COLO668 (cell line): ENCODE measurements around the gene ERBB4.
A peak's percentile ranks its signal among the peaks of the same experiment; 100 is the strongest.

ENCODE experiments used
- DNase-seq: peaks from one replicate; lab custom pipeline; 2025; ENCODE audit not compliant: unreplicated experiment; lab: John Stamatoyannopoulos, UW

ERBB4 gene

DNA sequence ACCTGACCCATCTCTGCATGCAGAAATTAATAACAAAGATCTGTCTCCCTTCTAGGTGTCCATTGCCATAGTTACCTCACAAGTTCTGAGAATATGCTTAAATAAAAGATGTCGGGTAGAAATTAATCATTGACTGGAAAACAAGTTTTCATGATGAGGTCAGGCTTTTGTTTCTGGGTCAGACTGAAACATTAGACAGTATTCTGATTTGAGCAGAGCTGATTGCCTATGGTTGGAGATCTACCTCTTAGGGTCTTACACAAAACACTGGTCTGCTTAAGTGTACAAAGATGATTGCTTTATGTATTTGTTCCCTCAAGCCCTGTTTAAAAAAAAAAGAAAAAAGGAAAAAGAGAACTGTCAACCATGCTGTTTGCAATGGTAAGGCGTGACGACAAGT lies 1025.8 kb downstream of the ERBB4 start:
- DNase-seq = no peak

DNA sequence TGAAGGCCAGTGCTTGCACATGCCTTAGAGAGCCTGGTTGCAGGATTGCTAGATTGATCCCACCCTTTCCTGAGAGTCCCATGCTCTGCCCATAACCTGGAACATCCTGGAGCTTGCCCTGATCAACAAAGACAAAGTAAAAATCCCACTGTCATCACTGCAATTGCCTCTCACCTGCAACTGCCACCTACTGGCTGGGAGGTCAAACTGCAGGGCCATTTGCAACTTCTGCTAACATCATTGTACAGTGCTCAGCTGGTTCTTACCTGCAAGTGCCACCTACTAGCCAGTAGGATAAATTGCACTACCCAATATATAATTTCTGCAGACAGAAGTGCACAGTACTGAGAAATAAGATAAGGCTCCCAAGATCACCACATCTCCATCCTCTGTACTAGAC lies 1034.7 kb downstream of the ERBB4 start:
- DNase-seq = no peak

DNA sequence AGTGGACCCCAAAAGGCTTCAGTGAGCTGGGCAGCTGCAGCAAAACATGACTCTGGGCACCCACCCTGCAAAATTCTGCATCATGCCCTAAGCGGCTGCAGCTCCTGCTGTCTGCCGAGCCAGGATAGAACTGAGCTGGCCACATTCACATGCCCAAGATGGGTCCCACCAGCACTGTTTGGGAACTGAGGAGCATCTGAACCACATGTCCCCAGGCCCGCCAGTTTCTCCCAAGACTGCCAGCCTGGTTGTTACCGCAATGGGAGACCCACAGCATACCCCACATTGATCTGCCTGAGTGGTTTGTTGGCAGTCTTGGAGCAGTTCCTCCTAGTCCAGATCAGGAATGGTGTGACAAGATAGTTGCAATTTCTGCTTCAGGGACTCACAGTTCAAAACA lies 1035.4 kb downstream of the ERBB4 start:
- DNase-seq = no peak

DNA sequence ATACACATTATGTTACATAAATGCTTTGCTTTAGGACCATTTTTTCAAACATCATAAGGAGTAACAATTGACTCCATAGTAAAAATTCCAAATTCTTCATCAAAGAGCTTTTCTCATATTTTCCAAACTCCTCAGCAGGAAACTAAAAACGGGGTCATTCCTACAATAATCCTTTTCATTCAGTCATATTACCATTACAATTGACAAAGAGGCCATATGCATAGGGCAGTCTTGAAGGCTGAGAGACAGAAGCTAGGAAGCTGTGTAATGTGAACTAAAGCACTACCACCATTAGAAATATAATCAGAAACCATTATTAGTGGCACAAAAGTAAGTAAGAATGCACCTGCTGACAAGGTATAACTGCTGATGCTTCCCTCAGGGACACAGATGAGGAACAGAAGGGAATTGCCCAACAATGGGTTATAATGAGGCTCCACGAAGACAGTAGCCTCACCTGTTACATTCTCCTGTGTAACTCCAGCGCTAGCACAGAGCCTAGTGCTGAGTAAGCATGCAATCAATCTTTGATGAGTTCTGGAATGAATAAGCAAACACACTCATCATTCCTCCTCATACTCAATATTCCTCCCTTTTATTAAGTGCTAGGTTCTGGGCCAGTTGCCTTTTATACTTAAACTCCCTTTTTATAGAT lies 1039.9 kb downstream of the ERBB4 start:
- no peak for DNase-seq

DNA sequence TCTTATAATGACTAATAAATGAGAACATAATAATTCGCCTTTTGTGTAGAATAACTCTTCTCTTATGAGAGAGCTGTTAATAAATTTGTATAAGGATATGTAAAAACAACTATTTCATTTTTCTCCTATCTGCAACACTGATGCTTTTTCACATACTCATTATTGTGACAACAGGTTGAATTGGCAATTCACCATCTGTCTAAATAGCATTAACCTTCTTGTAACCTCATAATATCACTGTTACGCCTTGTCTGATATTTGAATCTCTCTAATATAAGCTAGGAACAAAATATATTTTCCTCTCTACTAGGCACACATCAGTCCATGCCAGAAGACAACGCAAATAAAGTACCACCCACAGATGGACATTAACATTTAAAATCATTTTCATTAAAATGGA lies 1043.3 kb downstream of the ERBB4 start:
- DNase-seq = no peak

DNA sequence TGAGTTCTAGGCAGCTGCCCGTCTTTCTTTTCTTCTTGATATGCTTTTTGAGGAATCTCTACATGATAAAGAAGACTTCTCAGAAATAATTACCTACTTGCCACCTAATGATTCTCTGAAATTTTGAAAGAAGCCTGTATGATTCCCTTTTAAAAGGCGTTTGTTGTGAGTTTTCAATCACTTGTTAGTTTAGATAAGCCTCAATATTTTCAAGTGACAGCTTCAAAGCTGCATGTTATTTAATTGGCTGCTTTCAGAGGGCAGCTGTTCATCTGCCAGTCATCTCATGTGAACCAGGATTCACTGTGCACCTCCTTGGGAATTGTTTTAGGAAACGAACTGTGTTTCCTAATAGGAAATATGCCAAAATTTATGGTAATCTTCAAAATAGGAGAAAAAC lies 1044.1 kb downstream of the ERBB4 start:
- no peak for DNase-seq

DNA sequence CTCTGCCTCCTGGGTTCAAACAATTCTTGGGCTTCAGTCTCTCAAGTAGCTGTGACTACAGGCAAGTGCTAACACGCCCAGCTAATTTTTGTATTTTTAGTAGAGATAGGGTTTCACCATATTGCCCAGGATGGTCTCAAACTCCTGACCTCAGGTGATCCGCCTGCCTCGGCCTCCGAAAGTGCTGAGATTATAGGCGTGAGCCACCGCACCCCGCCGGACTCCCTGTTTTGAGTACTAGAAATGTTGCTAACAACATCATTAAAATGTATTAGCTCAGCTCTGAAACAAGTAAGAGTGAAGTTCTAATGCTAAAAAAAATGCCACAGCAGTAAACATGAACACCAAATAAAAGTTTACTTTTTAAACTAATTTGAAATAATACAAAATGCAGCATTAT lies 1044.5 kb downstream of the ERBB4 start:
- DNase-seq = no peak

DNA sequence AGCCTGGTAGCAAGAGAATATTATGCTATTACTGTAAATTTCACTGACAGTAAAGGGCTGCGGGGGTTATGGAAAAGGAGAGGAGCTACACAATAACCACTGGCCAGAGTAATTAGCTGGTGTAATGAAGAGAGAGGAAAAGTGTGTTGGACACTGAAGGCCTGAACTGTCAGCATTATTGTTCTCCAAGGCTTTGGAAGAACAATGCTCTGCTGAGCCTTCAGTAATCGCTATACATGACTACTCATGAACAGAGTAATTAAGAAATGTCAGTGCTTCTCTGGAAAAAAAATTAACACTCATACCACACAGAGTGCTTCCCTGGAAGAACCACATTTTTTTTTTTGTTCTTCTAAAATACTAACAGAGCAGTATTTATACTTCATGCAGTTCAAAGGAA lies 1050.9 kb downstream of the ERBB4 start:
- no peak for DNase-seq

DNA sequence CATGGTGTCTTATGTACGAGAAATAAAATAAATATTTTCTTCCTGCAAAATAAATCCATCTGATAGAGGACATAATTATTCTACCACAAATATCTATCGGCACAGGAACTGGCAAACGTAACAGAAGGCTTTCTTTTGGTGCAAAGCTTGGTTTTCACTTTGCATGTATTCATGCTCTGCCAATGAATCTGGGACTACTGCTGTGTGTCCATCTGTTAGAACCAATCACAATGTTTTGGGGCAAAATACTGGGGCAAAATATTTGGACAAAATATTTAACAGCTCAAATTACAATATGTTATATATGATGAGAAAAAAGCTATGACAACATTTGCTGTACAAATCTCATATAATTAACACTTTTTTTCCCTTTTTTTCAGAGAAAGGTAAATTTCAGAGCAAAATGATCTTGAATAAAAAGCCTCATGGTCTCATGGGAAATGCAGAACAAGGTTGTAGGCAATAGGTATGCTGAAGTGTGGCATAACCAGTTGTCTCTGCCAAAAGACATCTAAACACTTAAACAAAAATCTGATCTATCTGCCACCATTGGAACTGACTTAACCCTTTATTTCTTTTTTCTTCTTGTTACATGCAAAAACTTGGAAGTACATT lies 1059.0 kb downstream of the ERBB4 start:
- no peak for DNase-seq

DNA sequence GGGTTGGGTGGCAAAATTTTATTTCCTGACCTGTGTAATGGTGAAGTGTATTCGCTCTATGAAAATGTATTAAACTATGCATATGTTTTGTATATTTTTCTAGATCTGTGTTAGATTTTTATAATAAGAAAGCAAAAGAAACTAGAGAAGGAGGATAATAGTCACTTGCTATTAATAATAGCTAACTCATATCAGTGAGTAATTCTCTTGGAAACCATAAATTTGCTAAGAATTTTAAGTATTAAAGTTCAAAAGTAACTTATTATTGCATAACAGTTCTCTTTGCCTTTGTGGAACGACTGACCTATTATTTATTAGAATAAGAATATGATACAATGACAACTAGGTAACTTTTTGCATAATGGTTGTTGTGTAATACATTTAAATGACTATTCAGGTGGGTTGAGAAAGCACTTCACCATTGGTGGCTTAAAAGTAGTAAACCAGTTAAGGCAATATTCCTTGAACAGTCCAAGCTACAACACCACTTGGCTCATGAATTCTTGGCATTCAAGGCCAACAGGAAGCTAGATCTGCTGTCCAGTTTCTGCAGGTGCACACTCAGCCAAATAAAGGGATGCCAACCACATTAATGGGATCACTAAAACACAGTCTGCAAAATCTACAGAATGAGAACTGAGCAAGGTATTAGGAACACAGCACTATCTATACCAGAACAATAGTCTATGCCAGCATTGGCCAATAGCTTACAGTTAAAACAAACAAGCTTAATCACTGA lies 1060.9 kb downstream of the ERBB4 start:
- DNase-seq = no peak

DNA sequence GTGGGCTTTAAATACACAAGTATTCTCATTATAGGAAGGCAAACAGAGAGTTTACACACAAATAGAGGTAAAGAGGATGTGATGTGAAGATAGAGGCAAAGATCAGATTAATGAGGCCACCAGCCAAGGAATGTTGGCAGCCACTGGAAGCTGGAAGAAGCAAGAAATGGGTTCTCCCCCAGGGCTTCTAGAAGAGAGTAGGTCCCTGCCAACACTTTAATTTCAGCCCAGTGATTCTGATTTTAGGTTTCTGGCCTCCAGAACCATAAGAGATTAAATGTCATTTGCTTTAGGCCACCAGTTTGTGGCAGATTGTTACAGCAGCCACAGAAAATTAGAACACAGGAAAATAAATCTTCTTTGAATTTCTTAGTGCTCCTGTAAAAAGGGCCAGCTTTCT lies 1065.5 kb downstream of the ERBB4 start:
- no peak for DNase-seq

DNA sequence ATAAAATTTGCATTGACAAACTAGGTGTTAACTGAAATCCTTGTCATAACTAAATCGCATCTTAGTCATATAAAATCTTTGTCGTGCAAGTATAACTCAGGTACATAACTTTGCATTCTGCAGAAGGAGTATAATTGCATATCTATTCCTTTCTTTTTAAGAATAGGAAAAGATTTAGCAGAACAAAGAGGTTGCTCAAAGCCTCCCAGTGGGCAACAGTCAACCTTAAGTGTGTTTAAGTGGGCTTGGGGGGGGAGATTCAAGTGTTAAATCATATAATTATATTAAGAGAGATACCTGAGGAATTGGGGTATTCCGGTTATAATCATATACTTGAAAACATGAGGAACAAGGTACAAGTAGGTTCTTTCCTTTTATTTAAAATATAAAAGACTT lies 1068.9 kb downstream of the ERBB4 start:
- DNase-seq = no peak

DNA sequence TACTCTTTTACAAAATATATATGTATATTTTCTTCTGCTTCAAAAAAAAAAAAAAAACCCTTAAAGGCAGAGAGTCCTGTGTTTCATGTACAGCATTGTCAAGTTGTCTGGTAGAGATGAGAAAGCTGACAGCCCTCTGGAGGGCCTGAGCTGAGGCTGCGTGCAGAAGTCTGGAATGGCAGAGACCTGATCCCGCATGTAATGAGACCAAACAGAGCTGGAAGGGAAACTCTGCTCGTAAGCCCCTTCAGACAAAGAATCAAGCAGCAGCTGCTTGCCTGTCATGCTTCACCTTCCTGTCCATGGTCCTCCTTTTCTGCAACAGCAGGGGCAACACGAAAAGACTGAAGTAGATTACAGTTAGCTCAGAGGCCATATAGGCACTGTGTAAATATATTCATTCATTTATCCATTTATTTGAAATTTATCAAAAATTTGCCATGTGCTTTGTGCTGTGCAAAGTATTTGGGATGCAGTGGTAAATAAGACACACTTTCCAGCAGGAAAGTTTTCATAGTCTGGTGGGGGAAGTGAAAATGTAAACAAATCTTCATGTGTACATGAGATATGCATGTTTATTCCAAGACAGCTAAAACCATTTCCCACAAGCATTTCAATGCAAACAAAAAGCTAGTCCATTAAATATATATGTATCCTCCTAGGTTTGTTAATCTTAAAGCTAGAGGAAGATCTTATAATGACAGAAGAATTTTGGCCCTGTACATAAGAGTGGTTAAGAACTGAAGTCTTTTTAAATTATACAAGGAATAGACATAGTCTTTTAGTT lies 1069.5 kb downstream of the ERBB4 start:
- DNase-seq = no peak

DNA sequence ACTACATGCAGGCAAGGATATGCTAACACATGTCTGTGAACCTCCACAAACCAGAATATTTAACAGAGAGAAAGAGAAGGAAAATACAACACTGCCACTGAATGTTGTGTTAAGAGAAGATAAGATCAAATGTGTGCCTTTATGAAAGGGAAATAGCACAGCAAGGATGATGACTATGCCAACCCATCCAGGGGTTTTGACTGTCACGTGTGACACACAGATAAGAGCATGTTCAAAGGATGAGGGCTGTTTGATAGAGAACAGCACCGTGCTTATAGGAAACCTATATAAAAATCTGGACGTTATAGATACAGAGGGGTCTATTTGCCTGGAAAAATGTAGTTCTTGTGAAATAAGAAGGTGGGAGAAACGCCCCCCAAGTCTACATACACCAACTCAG lies 1070.4 kb downstream of the ERBB4 start:
- DNase-seq = no peak

DNA sequence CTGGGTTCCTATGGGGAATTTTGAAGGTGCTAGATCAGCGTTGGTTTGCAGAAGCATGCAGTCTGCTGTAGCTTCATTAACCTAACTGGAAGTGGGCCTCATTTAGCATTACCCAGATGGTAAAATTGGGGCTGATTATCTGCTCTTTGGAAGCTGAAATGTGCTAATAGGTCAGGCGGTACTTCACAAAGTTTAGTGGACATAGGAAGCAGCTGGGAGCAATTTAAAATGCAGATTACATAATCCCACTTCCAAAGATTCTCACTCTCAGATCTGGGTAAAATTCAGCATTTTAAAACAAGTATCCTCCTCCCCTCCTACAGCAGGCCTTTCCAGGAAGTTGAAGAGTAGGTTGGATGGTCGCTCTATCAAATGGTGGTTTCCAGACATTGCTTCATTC lies 1075.2 kb downstream of the ERBB4 start:
- no peak for DNase-seq

DNA sequence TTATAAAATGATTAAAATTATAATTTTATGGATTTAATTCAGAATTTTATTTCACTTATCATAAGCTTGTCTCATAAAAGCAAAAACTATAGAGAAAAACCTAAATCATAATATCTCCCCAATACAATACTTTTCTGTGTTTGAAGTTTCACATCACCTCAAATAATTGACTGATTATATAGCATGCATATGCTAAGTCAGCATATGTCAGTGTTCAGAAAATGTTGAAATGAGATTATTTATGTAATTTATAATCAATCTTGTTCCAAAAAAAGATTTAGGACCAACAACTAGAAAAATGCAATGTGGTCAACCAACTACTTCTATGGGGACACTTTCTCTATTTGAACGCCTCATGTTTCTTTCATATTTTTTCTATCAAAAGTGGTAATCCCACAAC lies 1079.6 kb downstream of the ERBB4 start:
- no peak for DNase-seq

DNA sequence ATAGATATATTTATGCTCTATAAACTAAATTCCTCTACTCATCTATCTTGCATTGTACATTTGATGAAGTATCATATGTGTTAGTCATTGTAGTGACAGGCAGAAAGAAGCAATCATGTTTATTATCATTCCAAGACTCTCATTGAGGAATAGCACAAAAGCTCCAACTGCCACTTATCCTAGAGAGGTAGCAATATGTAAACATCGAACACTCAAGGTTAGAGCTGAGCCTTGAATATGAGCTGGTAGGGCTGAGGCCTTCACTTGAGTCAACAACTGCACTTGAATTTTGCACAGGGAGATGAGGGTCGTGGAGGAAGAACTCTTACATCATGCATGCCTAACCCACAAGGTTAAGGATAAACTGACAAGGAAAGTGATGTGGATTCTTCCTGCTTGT lies 1081.3 kb downstream of the ERBB4 start:
- no peak for DNase-seq

DNA sequence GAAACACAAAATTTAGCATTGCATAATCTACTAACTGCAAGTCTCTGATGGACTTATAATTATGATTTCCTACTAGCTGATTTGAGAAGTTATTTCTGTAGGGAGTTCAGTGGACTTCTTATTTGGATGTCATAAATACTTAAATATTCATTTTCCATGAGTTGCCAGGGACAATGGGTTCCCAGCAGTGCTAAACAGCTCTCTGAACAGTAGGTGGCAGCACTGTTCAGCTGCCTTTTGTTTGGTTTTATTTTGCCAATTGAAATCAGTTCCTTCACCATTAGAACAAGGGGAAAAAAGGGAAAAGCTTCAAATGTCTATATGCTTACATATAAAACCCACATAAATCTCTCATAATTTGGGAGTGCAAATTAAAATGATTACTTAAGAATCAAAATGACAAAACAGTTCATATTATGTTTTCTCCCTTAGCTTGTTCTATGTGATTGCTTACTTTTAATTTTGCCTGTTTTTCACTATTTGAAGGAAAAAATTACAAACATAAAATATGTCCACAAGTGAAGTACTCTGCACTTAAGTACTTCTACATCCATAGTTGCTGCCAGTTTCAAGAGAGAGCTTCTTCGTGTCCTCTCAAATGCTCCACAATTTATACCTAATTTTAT lies 1083.3 kb downstream of the ERBB4 start:
- DNase-seq = peak; percentile 18

DNA sequence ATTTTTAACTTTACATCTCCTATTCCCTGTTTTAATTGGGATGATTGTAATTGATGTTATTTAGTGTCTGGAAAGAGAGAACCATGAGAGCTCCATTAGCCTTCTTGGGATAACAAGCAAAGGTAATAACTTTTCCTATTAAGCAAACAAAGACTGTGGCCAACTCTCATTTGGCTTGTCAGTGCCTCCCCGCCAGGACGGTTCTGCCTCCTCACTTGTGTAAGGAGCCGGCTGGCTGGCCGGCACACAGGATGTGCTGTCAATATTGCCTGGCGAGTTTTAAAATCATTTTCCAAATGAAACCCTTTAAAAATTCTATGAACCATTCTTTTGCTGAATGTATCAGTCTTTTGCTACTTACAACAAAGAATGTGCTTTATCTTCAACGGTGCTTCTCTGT lies 1083.9 kb downstream of the ERBB4 start:
- DNase-seq = no peak

DNA sequence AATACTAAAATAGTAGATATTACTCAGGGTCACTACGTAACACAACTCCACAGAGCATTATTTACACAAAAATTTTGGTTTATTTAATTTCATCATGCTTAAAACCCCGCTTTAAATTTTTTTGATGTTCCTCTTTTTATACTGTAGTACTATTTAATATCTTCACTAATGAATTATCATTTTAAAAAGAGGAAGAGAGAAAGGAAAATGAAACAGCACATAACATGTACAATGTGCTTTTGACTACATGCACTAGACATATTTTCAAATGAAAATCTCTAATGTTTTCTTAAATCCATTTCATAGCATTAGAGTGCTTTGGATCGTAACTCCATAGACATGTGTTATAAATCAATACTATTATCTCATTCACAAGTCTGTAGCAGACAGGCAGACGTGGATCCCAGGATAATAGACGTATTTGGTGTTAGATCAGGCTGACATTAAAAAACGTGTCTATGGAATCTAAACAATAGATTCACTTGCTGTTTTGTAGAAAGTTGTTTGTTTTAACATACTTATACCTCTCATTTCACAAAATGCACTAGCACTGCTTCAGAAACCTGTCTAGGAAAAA lies 1085.2 kb downstream of the ERBB4 start:
- DNase-seq = no peak

DNA sequence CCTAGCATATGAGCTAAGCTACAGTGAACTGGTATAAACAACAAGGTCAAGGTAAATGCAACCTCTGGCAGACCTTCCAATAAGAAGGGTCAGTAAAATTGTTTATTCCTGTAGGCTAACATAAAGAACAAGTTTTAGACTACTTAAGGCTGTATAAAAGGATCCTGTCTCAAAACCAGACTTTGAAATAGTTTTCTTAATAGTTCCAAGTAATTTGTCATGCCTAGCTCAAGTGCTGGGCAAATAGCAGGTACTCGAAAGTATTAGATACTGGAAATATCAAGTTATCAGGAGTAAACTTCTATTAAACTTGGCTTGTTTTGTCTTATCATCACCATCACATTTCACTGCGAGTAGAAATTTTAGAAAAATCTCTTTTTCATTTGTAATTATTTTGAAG lies 1087.0 kb downstream of the ERBB4 start:
- no peak for DNase-seq
